Neural cell (in vitro differentiated cells): ENCODE measurements around the gene AFF1.

Experiments
- EZH2 ChIP-seq: fragments of 200-600, 300-800 bp; shearing (Covaris generic), sonication (generic); IDR thresholded peaks from 2 replicates; pipeline ENCODE4 v1.6.1; 2014; ENCODE audit warnings: antibody characterized with exemption, low read length, borderline replicate concordance, mild to moderate bottlenecking; ENCODE audit not compliant: insufficient read depth, poor library complexity, severe bottlenecking
- POLR2AphosphoS5 ChIP-seq: IDR thresholded peaks from 2 replicates; pipeline ENCODE4 v1.6.1; 2012
- RAD21 ChIP-seq: fragments of 450-650 bp; conservative IDR thresholded peaks from 2 replicates; pipeline ENCODE4 v1.6.1; 2014; ENCODE audit warnings: antibody characterized with exemption, mild to moderate bottlenecking, moderate library complexity
- TF ChIP-seq, protein P1 (sequence below): fragments of 450-650 bp; IDR thresholded peaks from 2 replicates; pipeline ENCODE4 v1.5.1; 2014; ENCODE audit warnings: antibody characterized with exemption, mild to moderate bottlenecking, moderate library complexity; ENCODE audit not compliant: poor library complexity, severe bottlenecking

GRCh38 chr4:87118421-87118820 lies 183.6 kb downstream of the AFF1 start:
- TF ChIP-seq, protein P1, sequence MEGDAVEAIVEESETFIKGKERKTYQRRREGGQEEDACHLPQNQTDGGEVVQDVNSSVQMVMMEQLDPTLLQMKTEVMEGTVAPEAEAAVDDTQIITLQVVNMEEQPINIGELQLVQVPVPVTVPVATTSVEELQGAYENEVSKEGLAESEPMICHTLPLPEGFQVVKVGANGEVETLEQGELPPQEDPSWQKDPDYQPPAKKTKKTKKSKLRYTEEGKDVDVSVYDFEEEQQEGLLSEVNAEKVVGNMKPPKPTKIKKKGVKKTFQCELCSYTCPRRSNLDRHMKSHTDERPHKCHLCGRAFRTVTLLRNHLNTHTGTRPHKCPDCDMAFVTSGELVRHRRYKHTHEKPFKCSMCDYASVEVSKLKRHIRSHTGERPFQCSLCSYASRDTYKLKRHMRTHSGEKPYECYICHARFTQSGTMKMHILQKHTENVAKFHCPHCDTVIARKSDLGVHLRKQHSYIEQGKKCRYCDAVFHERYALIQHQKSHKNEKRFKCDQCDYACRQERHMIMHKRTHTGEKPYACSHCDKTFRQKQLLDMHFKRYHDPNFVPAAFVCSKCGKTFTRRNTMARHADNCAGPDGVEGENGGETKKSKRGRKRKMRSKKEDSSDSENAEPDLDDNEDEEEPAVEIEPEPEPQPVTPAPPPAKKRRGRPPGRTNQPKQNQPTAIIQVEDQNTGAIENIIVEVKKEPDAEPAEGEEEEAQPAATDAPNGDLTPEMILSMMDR: no peak
- TF ChIP-seq EZH2: no peak
- no peak for TF ChIP-seq RAD21
- TF ChIP-seq POLR2AphosphoS5: no peak
